ENCODE measurements around the gene INAFM2.

Gene INAFM2

DNA sequence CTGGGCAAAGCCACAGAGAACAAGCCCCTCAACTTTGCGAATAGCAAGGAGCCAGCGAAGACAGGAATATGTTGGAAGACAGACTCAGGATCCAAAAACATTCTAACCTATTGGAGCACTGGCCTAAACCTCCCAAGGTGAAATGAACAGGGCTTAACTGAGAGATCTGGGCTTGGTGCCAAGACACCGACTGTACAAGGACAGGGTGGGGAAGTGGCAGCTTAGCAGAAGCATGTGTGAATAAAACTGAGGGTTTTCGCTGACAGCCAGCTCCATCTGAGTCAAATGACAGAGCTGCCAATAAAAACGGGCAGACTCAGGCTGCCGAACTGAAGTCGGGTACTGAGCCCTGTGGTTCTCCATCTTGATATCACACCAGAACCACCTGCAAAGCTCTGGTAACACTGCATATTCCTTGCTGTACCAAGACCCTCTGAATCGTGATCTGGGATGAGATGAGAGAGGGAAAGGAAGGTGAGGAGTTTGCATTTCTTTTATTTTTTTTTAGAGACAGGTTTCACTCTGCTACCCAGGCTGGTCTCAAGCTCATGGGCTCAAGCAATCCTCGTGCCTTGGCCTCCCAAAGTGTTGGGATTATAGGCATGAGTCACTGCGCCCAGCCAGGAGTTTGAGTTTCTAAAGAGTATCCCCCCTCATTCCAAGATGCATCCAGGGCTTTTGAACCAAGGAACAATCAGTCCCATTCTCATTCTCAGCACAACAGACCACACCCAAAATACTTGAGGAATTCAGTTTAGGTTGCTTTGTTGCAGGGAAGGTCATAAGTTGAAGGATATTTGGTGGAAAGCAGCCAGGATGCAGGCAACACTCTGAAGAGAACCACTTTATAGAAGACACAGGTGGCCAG lies 9.7 kb upstream of the INAFM2 start:
- peak; percentile 64 for DNase-seq (ENCODE audit: low read depth)

DNA sequence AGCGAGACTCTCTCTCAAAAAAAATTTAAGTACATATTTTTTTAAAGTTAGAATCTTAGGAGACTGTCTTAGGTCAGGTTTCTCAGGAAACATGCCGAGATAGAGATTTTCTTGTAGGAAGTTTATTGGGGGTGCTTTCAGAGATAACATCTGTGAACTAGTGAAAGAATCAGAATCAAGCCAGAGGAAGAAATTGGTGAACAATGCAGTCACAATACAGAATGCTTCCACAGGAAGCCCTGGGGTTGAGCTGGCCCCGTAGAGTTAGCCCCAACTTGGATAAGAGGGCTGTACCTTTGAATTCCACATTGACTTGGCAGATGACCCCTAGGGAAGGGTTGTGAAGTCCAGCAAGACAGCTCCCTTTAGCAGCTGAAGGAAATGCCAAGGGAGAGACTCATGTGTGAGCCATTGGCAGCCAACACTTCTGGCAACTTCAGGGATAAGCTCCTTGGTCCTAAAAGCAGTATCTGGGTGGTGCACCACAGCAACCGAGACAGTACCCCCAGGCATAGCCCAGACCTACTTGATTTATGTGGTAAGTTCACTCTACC lies 8.7 kb upstream of the INAFM2 start:
- TF ChIP-seq, protein P1, sequence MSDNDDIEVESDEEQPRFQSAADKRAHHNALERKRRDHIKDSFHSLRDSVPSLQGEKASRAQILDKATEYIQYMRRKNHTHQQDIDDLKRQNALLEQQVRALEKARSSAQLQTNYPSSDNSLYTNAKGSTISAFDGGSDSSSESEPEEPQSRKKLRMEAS (IDR thresholded peaks at IDR 0.05; ENCODE audit: low read depth, low read length): no peak
- TF ChIP-seq CTCF (IDR thresholded peaks at IDR 0.05; ENCODE audit: low read depth, low read length) (no peak), MYC (IDR thresholded peaks at IDR 0.05; ENCODE audit: low read depth, low read length) (no peak), POLR2A (IDR thresholded peaks at IDR 0.05; ENCODE audit: extremely low read depth, insufficient read length) (no peak)
- no peak for DNase-seq (ENCODE audit: low read depth)
- H3K4me3 ChIP-seq (ENCODE audit: low read depth, low read length): no peak overlapping the region

More for the DNA sequence above, 9.7 kb upstream of the INAFM2 start:
- TF ChIP-seq, protein P1 (IDR thresholded peaks at IDR 0.05; ENCODE audit: low read depth, low read length): peak; percentile 81
- TF ChIP-seq MYC (IDR thresholded peaks at IDR 0.05; ENCODE audit: low read depth, low read length) (peak; percentile 33; the same call in 1 of the 2 replicates), CTCF (IDR thresholded peaks at IDR 0.05; ENCODE audit: low read depth, low read length) (no peak)
- H3K4me3 ChIP-seq (ENCODE audit: low read depth, low read length): no peak overlapping the region

- TF ChIP-seq POLR2A (IDR thresholded peaks at IDR 0.05; ENCODE audit: extremely low read depth, insufficient read length) (no peak), MYC (IDR thresholded peaks at IDR 0.05; ENCODE audit: low read depth, low read length) (no peak), CTCF (IDR thresholded peaks at IDR 0.05; ENCODE audit: low read depth, low read length) (no peak)
- TF ChIP-seq, protein P1 (IDR thresholded peaks at IDR 0.05; ENCODE audit: low read depth, low read length): no peak
- no peak overlapping the region for H3K4me3 ChIP-seq (ENCODE audit: low read depth, low read length)
- DNase-seq (ENCODE audit: low read depth): peak; percentile 55
Observed at GRCh38 chr15:40316931-40317330, 6.6 kb upstream of the INAFM2 start.

DNA sequence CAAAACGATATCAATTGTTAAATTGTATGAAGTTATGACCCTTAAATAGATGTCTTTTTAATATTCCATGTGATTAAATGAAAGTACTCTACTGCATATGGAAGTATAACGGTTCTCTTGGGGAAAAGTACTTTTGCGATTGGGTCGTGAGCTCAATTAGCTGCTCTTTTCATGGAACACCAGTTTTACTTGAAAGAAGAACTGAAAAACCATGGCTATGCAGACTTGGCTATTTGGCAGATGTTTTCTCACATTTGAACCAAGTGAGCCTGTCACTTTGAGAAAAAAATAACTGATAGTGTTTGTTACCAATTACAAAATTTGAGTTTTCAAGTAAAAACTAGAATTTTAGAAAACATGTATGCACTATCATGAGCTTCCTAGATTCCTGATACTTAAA lies 5.9 kb upstream of the INAFM2 start:
- DNase-seq (ENCODE audit: low read depth): no peak
- no peak overlapping the region for H3K4me3 ChIP-seq (ENCODE audit: low read depth, low read length)
- no peak for TF ChIP-seq MYC (IDR thresholded peaks at IDR 0.05; ENCODE audit: low read depth, low read length)
- TF ChIP-seq, protein P1 (IDR thresholded peaks at IDR 0.05; ENCODE audit: low read depth, low read length): no peak
- no peak for TF ChIP-seq POLR2A (IDR thresholded peaks at IDR 0.05; ENCODE audit: extremely low read depth, insufficient read length)
- TF ChIP-seq CTCF (IDR thresholded peaks at IDR 0.05; ENCODE audit: low read depth, low read length): no peak

DNA sequence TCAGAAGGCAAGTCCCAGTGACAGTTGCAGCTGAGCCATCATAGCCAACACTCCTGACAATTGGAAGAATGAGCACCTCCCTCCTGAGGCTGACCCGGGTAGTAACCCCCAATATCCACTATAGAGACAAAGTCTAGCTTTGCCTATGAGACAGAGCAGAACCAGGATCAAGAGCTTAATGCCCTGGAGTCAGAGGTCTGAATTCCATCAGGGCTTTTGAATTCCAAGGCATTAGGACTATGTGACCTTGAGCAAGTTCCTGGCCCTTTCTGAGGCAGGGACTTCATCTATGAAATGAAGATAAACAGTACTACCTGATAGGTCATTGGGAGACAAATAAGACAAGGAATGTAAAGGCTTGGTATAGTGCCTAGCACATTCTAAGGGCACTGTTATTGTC lies 3.1 kb upstream of the INAFM2 start:
- no peak overlapping the region for H3K4me3 ChIP-seq (ENCODE audit: low read depth, low read length)
- DNase-seq (ENCODE audit: low read depth): no peak
- TF ChIP-seq POLR2A (IDR thresholded peaks at IDR 0.05; ENCODE audit: extremely low read depth, insufficient read length) (no peak), MYC (IDR thresholded peaks at IDR 0.05; ENCODE audit: low read depth, low read length) (no peak), CTCF (IDR thresholded peaks at IDR 0.05; ENCODE audit: low read depth, low read length) (no peak)
- TF ChIP-seq, protein P1 (IDR thresholded peaks at IDR 0.05; ENCODE audit: low read depth, low read length): no peak
